AG09309 (cell line): Measurements from ENCODE around the gene MIPEP.

Experiments used
- DNase-seq: peaks from one replicate; pipeline ENCODE4 v3.0.0-alpha.2; 2010; ENCODE audit warnings: low read depth
- H3K4me3 ChIP-seq: 2 replicates; pipeline ENCODE4 v1.5.1; 2011; ENCODE audit warnings: mild to moderate bottlenecking, low read depth, low read length, moderate library complexity; ENCODE audit not compliant: control insufficient read depth
- TF ChIP-seq, protein P1 (sequence below): IDR thresholded peaks from 2 replicates; pipeline ENCODE4 v1.5.1; 2011; ENCODE audit warnings: mild to moderate bottlenecking, low read depth, low read length, inconsistent platforms; ENCODE audit not compliant: insufficient read depth, control insufficient read depth; ENCODE audit errors: missing control alignments

The MIPEP gene

DNA sequence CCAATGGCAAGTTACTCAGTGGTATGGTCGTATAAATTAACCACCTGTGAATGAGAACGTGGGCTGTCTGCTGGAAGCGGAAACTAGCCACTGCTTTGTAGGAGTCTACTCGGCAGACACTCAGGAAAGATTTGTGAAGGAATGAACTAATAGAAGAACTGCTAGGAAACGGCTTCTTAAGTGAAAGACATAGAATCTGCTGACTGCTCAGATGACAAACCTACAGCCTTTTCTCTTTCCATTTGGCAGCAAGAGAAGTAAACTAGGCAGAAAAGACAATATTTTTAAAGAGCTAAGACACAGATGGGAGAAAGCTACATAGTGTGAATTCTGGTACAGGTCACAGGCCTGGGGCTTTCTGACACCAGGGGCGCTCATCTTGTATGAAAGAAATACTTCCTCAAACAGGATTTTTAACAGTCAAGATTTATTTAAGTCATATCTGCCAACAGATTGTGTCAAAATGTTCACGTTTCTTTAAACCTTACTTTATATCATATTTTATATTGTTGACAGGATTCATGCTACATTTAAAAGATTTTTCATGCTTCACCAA, 78.4 kb downstream of the MIPEP start:
- no peak overlapping the region for H3K4me3 ChIP-seq
- no peak for DNase-seq
- TF ChIP-seq, protein P1, sequence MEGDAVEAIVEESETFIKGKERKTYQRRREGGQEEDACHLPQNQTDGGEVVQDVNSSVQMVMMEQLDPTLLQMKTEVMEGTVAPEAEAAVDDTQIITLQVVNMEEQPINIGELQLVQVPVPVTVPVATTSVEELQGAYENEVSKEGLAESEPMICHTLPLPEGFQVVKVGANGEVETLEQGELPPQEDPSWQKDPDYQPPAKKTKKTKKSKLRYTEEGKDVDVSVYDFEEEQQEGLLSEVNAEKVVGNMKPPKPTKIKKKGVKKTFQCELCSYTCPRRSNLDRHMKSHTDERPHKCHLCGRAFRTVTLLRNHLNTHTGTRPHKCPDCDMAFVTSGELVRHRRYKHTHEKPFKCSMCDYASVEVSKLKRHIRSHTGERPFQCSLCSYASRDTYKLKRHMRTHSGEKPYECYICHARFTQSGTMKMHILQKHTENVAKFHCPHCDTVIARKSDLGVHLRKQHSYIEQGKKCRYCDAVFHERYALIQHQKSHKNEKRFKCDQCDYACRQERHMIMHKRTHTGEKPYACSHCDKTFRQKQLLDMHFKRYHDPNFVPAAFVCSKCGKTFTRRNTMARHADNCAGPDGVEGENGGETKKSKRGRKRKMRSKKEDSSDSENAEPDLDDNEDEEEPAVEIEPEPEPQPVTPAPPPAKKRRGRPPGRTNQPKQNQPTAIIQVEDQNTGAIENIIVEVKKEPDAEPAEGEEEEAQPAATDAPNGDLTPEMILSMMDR, result no peak

DNA sequence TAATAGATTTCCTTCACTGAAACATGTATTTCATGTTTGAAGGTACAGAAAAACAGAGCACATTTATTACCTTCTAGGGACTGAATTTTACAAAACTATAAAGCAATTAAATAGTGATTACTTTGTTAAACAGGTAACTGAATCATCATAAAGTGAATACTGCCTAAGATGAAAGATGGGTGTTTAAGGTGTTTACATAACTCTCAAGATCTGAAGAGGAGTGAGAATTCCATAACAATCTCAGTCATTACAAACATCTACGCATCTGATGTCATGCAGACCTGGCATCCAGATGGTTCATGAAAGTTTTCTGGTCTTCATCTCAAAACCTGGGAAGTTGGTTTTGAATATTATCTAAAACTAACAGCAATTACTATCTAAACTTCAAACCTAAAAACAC, 80.4 kb downstream of the MIPEP start:
- TF ChIP-seq, protein P1, result no peak
- DNase-seq, result no peak
- H3K4me3 ChIP-seq, result no peak overlapping the region

DNA sequence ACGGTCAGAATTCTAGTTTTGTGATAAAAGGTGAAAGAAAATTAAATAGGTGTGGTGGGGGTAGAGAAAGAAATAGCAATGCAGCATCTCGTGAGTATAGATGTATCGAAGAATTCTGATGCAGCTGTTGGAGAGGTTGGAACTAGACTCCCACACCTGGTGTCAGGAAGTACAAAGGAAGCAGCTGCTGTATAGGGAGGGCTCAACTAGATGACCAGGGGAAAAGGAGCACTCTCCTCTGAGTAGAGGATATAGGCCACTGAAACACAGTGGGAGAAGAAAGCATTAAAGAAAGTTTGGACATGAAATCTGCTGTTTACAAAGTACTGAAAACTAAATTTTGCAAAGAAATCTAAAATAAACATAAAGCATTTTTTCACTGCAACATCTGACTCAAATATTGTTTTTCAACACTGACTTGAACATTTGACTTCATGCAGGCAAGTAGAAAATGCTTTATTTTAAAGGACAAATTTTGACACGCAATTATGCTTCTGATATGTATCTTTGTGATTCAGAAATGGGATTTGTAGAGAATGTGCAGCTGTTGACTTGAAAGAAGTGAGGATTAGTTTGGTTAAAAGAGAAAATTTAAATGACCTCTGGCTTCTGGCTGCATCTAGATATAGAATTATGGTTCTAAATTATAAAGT, 82.2 kb downstream of the MIPEP start:
- TF ChIP-seq, protein P1, result no peak
- no peak overlapping the region for H3K4me3 ChIP-seq
- no peak for DNase-seq

DNA sequence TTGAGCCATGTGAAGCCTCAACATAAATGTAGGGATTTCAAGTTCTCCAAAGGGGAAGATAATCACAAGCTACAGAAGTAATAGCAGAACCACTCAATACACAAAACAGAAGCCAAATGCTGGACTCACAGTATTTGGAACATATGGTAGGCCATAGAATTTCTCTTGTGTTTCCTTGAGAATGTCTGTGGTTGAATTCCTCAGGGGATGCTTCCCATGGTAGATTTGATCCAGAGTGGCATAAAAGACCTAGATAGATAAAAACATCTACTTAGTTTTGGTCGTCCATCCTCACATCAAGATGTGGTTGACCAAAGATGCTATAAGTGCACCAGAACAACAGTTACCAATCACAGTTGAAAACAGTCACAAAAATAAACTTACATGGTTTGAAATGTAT, 83.4 kb downstream of the MIPEP start:
- TF ChIP-seq, protein P1, result no peak
- H3K4me3 ChIP-seq, result no peak overlapping the region
- no peak for DNase-seq

DNA sequence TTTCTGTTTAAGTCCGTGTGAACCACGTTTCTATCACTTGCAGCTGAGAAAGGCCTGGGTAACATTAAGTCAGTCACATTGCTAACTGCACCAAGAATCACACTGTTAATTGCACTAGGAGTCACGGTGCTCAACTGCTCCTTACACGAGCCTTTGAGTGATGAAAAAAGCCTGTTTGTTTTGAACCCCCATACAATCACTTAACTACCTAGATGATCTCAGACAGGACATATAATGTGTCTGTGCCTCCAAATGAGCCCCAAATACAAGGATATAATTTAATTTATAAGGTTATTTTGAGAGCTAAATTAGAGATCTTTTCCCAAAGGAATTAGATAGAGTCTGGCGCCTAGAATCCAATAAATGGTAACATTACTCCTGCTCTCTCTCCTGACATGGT, 84.1 kb downstream of the MIPEP start:
- TF ChIP-seq, protein P1, result no peak
- H3K4me3 ChIP-seq, result no peak overlapping the region
- DNase-seq, result no peak

DNA sequence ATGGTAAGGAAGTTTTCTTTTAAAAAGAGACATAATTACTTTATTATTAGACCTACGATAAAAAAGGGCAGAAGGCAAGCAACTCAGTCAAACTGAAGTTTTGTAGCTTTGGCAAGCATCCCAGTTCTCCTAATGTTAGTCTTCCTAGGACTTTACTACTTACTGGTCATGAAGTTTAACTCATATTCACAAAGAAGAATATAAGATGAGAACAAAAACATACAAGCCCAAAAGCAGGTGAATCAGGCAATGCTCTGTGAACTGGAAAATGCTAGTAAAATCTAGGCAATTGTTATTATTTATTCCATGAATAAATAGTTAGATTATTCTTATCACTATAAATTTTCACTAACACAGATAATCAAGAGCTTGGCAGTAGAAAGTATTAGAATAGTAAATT, 85.0 kb downstream of the MIPEP start:
- TF ChIP-seq, protein P1, result no peak
- no peak overlapping the region for H3K4me3 ChIP-seq
- DNase-seq, result no peak

DNA sequence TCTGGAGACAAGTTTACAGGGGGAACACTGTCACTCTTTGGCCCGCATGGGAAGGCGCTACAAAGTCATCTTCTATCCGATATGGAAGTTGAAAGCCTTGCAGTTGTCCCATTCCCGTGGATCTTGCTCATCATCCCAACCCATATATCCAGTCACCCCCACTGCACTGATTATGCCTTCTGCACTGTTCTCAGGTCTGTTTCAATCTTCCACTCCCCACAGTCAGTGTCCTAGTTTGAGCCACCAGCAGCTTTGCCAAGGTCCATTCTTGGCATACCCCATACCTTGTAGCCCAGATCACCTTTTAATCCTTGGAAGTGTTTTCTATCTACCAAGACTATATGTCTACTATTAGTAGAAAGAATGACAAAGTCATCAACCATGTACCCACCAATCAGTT, 88.1 kb downstream of the MIPEP start:
- TF ChIP-seq, protein P1, result no peak
- no peak for DNase-seq
- no peak overlapping the region for H3K4me3 ChIP-seq
